NCI-H446 treated with DMSO at 0.1 percent for 48 hours (cell line): ENCODE data around the gene SEMA3E.
"Not testable (repeated sequence)": the region's sequence is repeated elsewhere in the genome, so short reads cannot be mapped to it uniquely, and the experiment has no call there.

Experiments
- DNase-seq: peaks from one replicate; lab custom pipeline; 2025; lab: John Stamatoyannopoulos, UW

Gene SEMA3E

DNA sequence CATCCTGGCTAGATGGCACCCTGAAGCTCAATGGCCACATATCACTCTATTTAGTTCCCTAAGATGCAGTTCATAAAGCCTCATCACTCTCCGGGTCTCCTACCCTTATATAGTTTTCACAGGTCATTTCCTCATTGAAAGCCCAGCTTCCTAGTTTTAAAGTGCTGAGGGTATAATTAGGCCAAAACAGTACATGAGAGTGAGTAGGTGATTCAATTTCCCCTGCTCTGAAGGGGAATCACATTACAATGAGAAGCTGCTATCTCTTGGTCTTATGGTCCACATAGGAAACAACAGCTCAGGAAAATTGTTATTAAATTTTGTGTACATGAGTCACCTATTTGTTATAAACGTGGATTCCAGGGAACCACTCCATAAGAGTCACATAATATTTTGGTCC, 162.0 kb downstream of the SEMA3E start:
- DNase-seq = no peak

- no peak for DNase-seq
These were observed 162.4 kb downstream of the SEMA3E start for GRCh38 chr7:83486536-83486935.

DNA sequence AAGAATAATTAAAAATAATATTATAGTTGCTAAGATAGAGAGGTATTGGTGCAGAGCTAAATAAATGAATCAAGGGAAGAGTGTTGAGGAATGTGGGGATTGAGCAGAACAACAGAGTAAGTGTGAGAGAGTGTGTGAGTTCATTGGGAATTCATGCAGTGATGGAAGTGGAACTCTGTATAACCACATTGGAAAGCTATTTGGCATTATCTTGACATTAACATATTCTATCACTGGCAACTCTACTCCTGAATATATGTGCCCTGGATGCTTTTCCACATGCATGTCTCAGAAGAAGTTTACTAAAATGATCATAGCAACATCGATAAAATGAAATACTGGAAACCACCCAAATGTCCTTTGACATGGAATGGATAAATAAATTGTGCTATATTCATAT, 164.1 kb downstream of the SEMA3E start:
- DNase-seq = no peak

DNA sequence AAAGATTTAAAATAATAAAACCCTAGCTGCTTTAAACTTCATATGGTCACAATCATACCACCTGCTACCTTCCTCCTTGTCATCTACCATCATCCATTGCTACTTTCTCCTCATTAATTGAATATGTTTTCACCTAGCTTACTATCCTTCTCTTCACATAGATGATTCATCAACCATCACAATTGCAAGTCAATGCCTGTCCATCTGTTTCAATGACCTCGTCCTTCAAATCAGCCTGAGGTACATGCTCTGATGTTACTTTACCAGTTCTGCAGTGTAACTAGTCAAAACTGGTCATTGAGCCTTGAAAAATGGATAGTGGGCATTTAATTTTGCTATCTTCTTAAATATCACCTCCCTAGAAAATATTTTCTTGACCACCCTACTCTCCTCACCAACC, 164.7 kb downstream of the SEMA3E start:
- DNase-seq = no peak

DNA sequence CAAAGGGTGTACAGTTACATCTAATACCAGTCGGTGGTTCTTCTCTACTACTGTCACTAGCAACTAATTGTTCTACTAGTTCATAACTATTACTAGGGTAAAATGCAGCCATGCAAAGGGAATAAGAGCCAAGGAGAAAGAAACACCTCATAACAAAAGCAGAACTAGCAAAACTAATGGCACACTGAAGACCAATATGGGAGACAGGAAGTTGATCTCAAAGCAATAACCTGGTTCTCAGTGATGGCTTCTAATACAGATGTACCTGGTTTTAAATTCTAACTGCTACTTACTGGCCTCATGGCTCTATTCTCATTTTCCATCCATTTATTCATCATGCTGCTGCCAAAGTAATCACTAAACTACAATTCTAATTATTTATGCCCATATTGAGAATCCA, 170.3 kb downstream of the SEMA3E start:
- DNase-seq = no peak

DNA sequence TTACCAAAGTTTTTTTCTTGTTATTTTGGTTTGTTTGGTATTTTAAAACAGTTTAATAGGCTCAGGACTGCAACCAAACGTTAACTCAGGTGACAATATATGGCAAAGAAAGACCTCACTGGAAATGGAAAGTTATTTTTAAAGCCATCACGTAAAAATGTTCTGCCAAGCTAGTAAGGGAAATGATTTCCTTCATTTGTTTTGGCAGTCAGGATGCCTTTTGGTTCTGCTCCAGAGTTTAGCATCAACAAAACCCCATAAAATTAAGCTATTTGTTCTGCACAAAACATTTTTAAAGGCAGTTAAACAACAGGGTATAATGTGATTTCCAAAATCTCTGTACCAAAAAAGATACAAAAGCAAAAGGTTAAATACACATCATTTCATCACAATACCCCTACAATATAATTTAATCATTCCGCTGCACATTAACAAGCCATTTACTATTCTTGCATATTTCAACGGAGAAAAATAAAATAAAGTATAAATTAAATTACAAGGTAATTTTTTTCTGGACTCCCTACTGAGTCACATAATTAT, 172.4 kb downstream of the SEMA3E start:
- no peak for DNase-seq

- DNase-seq = no peak
These were observed 173.5 kb downstream of the SEMA3E start for GRCh38 chr7:83475420-83475819.

DNA sequence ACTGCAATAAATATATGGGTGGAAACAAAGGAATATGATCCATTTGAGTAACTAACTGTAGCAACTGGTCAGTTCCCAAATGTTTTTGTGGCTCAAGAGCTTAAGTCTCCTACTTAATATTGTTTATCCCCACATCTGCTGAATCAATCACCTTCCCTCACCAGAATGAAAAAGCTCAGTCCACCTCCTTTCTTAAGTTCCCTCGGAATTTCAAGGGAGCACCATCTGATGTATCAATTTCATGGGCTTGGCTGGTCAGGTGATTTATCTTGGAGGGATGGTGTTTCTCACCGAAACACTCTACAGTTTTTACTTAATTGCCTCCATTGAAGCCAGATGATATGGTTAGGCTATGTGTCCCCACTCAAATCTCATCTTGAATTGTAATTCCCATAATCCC, 176.6 kb downstream of the SEMA3E start:
- no peak for DNase-seq

GRCh38 chr7:83469491-83469890, 179.4 kb downstream of the SEMA3E start:
- no peak for DNase-seq

DNA sequence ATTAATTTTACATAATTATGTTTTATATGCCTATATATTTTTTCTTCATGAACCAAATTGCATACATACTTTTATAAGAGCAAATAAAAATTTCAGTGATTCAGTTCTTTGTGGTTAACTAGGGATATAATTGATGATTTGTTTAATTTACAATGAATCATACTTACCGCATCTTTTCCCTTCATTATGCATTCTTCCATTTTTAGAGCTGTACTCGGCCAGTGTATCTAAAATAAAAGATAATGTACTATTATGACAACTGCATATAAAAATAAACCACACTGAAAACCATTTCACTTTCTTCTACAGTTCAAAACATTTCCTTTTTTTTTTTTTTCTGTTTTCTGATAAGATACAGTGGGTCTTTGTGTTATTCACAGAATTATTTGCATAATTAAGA, 179.9 kb downstream of the SEMA3E start:
- no peak for DNase-seq

- peak; percentile 81 for DNase-seq
These were observed 180.6 kb downstream of the SEMA3E start for GRCh38 chr7:83468251-83468739.

- DNase-seq = no peak
These were observed 181.4 kb downstream of the SEMA3E start for GRCh38 chr7:83467493-83467892.

DNA sequence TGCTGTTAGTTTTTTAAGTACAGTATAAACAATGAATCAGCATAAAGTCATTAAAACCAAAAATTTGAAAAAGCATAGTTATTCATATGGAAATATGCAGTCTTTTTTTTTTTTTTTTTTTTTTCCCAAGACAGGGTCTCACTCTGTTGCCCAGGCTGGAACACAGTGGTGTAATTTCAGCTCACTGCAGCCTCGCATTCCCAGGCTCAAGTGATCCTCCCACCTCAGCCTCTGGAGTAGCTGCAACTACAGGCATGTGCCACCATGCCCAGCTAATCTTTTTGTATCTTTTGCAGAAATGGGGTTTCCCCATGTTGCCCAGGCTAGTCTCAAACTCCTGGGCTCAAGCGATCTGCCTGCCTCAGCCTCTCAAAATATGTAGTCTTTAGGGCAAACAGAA, 182.0 kb downstream of the SEMA3E start:
- no peak for DNase-seq

DNA sequence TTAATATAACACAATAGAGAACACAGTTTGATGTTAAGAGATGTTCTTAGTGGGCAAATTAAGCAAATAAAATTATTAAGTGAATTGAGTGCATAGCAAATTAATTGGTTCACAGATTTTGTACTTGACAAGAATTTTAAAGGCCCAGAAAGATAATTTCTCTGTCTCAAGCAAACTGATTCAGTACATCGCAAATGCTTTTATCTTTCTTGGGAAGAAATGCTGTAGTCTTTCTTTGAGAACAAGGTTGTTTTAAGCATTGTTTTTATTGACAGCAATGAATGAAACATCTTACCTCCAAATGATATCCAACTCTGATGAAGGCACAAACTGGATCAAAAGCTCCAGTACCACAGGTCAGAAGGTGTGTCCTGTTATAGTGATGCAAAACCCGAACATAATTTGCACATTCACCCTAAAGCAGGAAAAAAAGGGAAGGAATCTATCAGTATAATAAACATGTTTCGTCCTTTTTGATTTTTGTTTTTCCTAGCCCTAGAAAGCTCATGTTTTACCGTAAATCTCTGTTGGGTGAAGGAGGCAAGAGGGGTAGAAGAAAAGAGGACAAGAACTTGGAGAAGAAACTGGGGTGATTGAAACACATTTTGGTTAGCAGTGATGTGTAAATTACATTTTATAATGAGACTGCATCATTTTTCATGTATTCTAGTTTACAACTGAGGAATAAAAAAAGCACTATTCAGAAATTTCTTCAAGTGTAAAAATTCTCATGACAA, 182.6 kb downstream of the SEMA3E start:
- no peak for DNase-seq

DNA sequence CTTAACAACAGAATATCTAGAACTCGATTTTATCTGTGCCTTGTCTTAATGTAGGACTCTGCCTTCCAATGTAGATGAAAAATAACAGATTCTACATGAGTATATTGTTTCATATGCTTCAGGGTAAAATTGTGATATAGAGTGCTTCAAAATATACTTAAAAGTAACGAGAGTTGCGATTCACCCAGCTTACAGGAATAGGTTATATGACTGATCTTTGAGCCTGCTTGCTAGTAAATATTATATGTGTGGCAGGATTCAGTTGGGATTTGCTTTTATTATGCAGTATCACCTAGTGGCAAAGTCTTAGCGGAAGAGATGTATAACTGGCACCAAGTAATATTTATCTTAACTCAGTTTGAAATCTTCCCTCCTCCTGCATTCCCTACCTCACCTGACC, 183.3 kb downstream of the SEMA3E start:
- no peak for DNase-seq

GRCh38 chr7:83461820-83462219, 187.1 kb downstream of the SEMA3E start:
- not testable (repeated sequence) for DNase-seq

- not testable (repeated sequence) for DNase-seq
These were observed 188.8 kb downstream of the SEMA3E start for GRCh38 chr7:83459930-83460653.

GRCh38 chr7:83459101-83459929, 189.6 kb downstream of the SEMA3E start:
- not testable (repeated sequence) for DNase-seq

DNA sequence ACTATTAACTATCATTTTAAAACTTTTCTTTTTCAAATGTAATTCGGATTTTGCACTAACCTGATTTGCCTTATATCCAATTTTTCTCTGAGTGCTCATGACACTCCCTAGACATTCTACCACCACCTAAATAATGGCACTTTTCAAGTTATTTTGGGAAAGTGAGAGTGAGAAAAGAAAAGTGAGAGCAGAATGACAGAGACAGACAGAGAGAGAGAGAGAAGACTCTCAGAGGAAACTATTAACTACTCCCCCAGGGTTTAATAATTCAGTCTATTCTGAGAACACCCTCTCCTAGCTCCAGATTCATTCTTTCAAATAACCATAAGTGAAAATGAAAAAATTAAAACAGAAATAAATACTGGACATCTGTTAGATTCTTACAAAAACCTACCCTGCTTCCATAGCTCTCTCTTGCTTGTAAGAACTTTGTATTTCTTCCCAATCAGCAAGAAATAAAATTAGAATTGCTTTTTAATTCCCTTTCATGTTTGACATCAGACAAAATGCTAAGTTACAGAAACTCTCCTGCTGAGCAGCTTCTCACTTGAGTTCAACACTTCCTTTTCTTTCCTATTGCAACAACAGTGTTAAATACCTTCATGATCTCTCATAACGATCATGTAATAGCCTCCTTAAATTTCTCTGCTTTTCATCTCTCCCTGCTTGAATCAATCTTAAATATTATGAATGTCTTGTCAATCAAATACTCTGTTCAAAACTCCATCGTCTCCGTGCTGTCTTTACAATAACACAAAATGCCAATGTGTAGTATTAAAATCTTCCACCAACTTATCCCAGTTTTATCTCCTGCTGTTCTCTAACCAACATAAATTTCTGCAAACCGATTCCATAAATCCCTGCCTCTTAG, 191.7 kb downstream of the SEMA3E start:
- no peak for DNase-seq

GRCh38 chr7:83456413-83456812, 192.5 kb downstream of the SEMA3E start:
- DNase-seq = no peak

DNA sequence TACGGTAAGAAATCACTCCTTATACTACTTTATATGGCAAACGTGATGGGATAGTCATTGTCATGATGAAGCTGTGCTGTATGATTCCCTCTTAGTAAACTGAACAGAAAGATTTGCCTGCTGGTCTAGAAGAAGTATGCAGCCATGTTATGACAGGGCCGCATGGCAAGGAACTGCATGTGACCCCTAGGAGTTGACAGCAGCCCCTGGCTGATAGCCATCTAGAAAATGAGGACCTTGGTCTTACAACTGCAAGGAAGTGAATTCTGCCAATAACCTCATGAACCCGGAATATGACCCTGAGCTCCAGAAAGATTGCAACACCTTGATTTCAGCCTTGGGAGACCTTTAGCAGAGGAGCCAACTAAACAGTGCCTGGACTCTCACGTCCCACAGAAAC, 193.3 kb downstream of the SEMA3E start:
- no peak for DNase-seq
